ENCODE data around the gene TARS3.

TARS3 gene

GRCh38 chr15:101608201-101608600 lies 116.1 kb downstream of the TARS3 start:
- DNase-seq (ENCODE audit: low read depth in 1 of 2, low spot score in 1 of 2): no peak

GRCh38 chr15:101607108-101607507 lies 117.2 kb downstream of the TARS3 start:
- DNase-seq (ENCODE audit: low read depth in 1 of 2, low spot score in 1 of 2): no peak

- DNase-seq (ENCODE audit: low read depth in 1 of 2, low spot score in 1 of 2): no peak
Measured at GRCh38 chr15:101604124-101604874, 120.0 kb downstream of the TARS3 start.

All from stimulated activated CD4-positive, alpha-beta T cell treated with anti-CD3 and anti-CD28 coated beads, Interleukin-15, amount 100 ng/mL, for 1 hour (primary cell).